GM18907 (cell line): Measurements from ENCODE around the gene SNPH.

Experiments used
- ATAC-seq: cut with Tn5 transposase; IDR thresholded peaks from one replicate; pipeline ENCODE4 v1.9.1; 2021; ENCODE audit warnings: mild to moderate bottlenecking, moderate library complexity; ENCODE audit not compliant: unreplicated experiment

The SNPH gene

GRCh38 chr20:1304710-1305515 is 38.8 kb downstream of the SNPH start:
- no peak for ATAC-seq

- no peak for ATAC-seq
Observed at GRCh38 chr20:1305712-1306111, 39.6 kb downstream of the SNPH start.

- no peak for ATAC-seq
Observed at GRCh38 chr20:1306316-1307135, 40.4 kb downstream of the SNPH start.

GRCh38 chr20:1307171-1307570 is 41.1 kb downstream of the SNPH start:
- no peak for ATAC-seq

GRCh38 chr20:1307571-1307971 is 41.5 kb downstream of the SNPH start:
- no peak for ATAC-seq

GRCh38 chr20:1308067-1308701 is 42.1 kb downstream of the SNPH start:
- ATAC-seq = no peak

- ATAC-seq = no peak
Observed at GRCh38 chr20:1308702-1309095, 42.6 kb downstream of the SNPH start.

GRCh38 chr20:1309439-1309847 is 43.3 kb downstream of the SNPH start:
- ATAC-seq = no peak

GRCh38 chr20:1310071-1310470 is 44.0 kb downstream of the SNPH start:
- no peak for ATAC-seq

- no peak for ATAC-seq
Observed at GRCh38 chr20:1310506-1311190, 44.6 kb downstream of the SNPH start.

- no peak for ATAC-seq
Observed at GRCh38 chr20:1312308-1312707, 46.2 kb downstream of the SNPH start.

- ATAC-seq = no peak
Observed at GRCh38 chr20:1312904-1313235, 46.8 kb downstream of the SNPH start.

GRCh38 chr20:1313236-1313964 is 47.3 kb downstream of the SNPH start:
- no peak for ATAC-seq

- ATAC-seq = no peak
Observed at GRCh38 chr20:1315804-1316203, 49.7 kb downstream of the SNPH start.

- no peak for ATAC-seq
Observed at GRCh38 chr20:1317545-1318255, 51.6 kb downstream of the SNPH start.

GRCh38 chr20:1319051-1319450 is 53.0 kb downstream of the SNPH start:
- ATAC-seq = no peak

GRCh38 chr20:1319462-1319861 is 53.4 kb downstream of the SNPH start:
- no peak for ATAC-seq

GRCh38 chr20:1320016-1320415 is 53.9 kb downstream of the SNPH start:
- ATAC-seq = no peak

GRCh38 chr20:1320902-1321653 is 55.0 kb downstream of the SNPH start:
- ATAC-seq = no peak
